Trophoblast cell (in vitro differentiated cells and primary cell): ENCODE data around the gene SRSF3.

ENCODE experiments used
- DNase-seq, 2 donors: peaks; one replicate each; pipeline ENCODE4 v3.0.0-alpha.2; 2016
- H2AFZ ChIP-seq: 2 replicates; pipeline ENCODE4 v1.6.1; 2013; ENCODE audit warnings: low read length, moderate library complexity, mild to moderate bottlenecking; ENCODE audit not compliant: insufficient read depth, poor library complexity
- H2AK5ac ChIP-seq: 2 replicates; pipeline ENCODE4 v1.6.1; 2013; ENCODE audit warnings: mild to moderate bottlenecking, low read length
- H2BK120ac ChIP-seq: 2 replicates; pipeline ENCODE4 v1.6.1; 2013; ENCODE audit warnings: low read length, mild to moderate bottlenecking, moderate library complexity; ENCODE audit not compliant: insufficient read depth, poor library complexity
- H2BK12ac ChIP-seq: 2 replicates; pipeline ENCODE4 v1.6.1; 2013; ENCODE audit warnings: mild to moderate bottlenecking, low read length, moderate library complexity
- H2BK5ac ChIP-seq: 2 replicates; pipeline ENCODE4 v1.6.1; 2013; ENCODE audit warnings: low read length, low read depth, moderate library complexity, mild to moderate bottlenecking; ENCODE audit not compliant: poor library complexity
- H3K14ac ChIP-seq: 2 replicates; pipeline ENCODE4 v1.6.1; 2013; ENCODE audit warnings: mild to moderate bottlenecking, low read length
- H3K18ac ChIP-seq: 2 replicates; pipeline ENCODE4 v1.6.1; 2013; ENCODE audit warnings: mild to moderate bottlenecking, low read length
- H3K23ac ChIP-seq: 2 replicates; pipeline ENCODE4 v1.6.1; 2013; ENCODE audit warnings: low read length
- H3K27ac ChIP-seq: 2 replicates; pipeline ENCODE4 v1.5.1; 2013; ENCODE audit warnings: low read depth, mild to moderate bottlenecking, inconsistent platforms, low read length, moderate library complexity
- H3K27me3 ChIP-seq: 2 replicates; pipeline ENCODE4 v1.6.1; 2013; ENCODE audit warnings: inconsistent platforms, mild to moderate bottlenecking, low read length, moderate library complexity; ENCODE audit not compliant: insufficient read depth
- H3K36me3 ChIP-seq, 2 experiments: 1 replicate in 1 of 2; 2 replicates in 1 of 2; pipeline ENCODE4 v1.6.1; 2013; ENCODE audit warnings: low read length in 2 of 2, mild to moderate bottlenecking in 2 of 2, moderate library complexity in 1 of 2; ENCODE audit not compliant: insufficient read depth in 2 of 2, control insufficient read depth in 1 of 2
- H3K4ac ChIP-seq: 2 replicates; pipeline ENCODE4 v1.6.1; 2013; ENCODE audit warnings: low read depth, mild to moderate bottlenecking, low read length, moderate library complexity
- H3K4me1 ChIP-seq, 2 experiments: 1 replicate in 1 of 2; 2 replicates in 1 of 2; pipeline ENCODE4 v1.6.1; 2013; ENCODE audit warnings: low read length in 2 of 2, mild to moderate bottlenecking in 2 of 2, moderate library complexity in 1 of 2; ENCODE audit not compliant: insufficient read depth in 2 of 2, control insufficient read depth in 1 of 2
- H3K4me2 ChIP-seq: 2 replicates; pipeline ENCODE4 v1.6.1; 2013; ENCODE audit warnings: inconsistent platforms, mild to moderate bottlenecking, low read length, moderate library complexity
- H3K4me3 ChIP-seq: 2 replicates; pipeline ENCODE4 v1.5.1; 2013; ENCODE audit warnings: mild to moderate bottlenecking, low read depth, low read length, inconsistent platforms
- H3K79me1 ChIP-seq: one replicate; pipeline ENCODE4 v1.6.1; 2013; ENCODE audit warnings: low read length
- H3K79me2 ChIP-seq: 2 replicates; pipeline ENCODE4 v1.6.1; 2013; ENCODE audit warnings: low read length, mild to moderate bottlenecking; ENCODE audit not compliant: control insufficient read depth, insufficient read depth, poor library complexity
- H3K9ac ChIP-seq: 2 replicates; pipeline ENCODE4 v1.6.1; 2013; ENCODE audit warnings: mild to moderate bottlenecking, low read length
- H3K9me3 ChIP-seq: 2 replicates; pipeline ENCODE4 v1.6.1; 2013; ENCODE audit warnings: low read depth, mild to moderate bottlenecking, control low read depth, inconsistent platforms, low read length; ENCODE audit not compliant: insufficient read depth
- H4K12ac ChIP-seq: 2 replicates; pipeline ENCODE4 v1.6.1; 2013; ENCODE audit warnings: low read depth, mild to moderate bottlenecking, low read length, moderate library complexity
- H4K8ac ChIP-seq: 2 replicates; pipeline ENCODE4 v1.6.1; 2013; ENCODE audit warnings: low read depth, mild to moderate bottlenecking, low read length, moderate library complexity
- H4K91ac ChIP-seq: one replicate; pipeline ENCODE4 v1.6.1; 2013; ENCODE audit warnings: low read depth, mild to moderate bottlenecking, low read length, moderate library complexity
- WGBS: extraction: QIAGEN DNeasy Blood & Tissue Kit; methylation state at CpG from one replicate; pipeline ENCODE4 v1.1.7; 2013; ENCODE audit warnings: missing lambda C conversion rate; ENCODE audit not compliant: insufficient read length, insufficient coverage; ENCODE audit errors: extremely low coverage; 5-methylcytosine and 5-hydroxymethylcytosine counted together

The SRSF3 gene

GRCh38 chr6:36593569-36594028 is 563 bp upstream of the SRSF3 start:
- Histone ChIP-seq H3K36me3 (peaks cover 16 to 20% of the 10 kb centered on the region in 2 experiments), H3K4me1 (peaks cover 3 to 6% of the 10 kb centered on the region in 2 experiments), H3K4me2 (peak overlapping the region; percentile 94), H3K9me3 (peaks cover 1% of the 10 kb centered on the region), H3K23ac (no peak overlapping the region), H3K4ac (peak overlapping the region; percentile 61), H3K27ac (peak overlapping the region; percentile 90), H4K12ac (peak overlapping the region; percentile 71), H3K18ac (peak overlapping the region; percentile 78), H3K9ac (peak overlapping the region; percentile 73), H4K8ac (peak overlapping the region; percentile 89), H2AFZ (peak overlapping the region; percentile 91), H3K27me3 (no peaks in the 10 kb centered on the region), H2BK5ac (peak overlapping the region; percentile 84), H3K4me3 (peak overlapping the region; percentile 63), H2BK12ac (no peak overlapping the region), H3K14ac (peak overlapping the region; percentile 92), H2BK120ac (peak overlapping the region; percentile 52), H3K79me2 (peaks cover 31% of the 10 kb centered on the region), H4K91ac (peak overlapping the region; percentile 79), H2AK5ac (no peak overlapping the region), H3K79me1 (peaks cover 14% of the 10 kb centered on the region)
- WGBS: no CpG with 5 or more reads among the region's 15 CpGs
- DNase-seq: peak; percentile 74 to 84

GRCh38 chr6:36594816-36595643 is 868 bp downstream of the SRSF3 start:
- Histone ChIP-seq H3K18ac (no peak overlapping the region), H3K4me3 (peak overlapping the region; percentile 73), H3K79me2 (peaks cover 37% of the 10 kb centered on the region), H3K9me3 (peaks cover 1% of the 10 kb centered on the region), H3K4me2 (peak overlapping the region; percentile 47), H2AFZ (no peak overlapping the region), H3K23ac (no peak overlapping the region), H3K4me1 (peaks cover 5 to 9% of the 10 kb centered on the region in 2 experiments), H2BK120ac (peak overlapping the region; percentile 40), H2BK5ac (peak overlapping the region; percentile 43), H4K91ac (no peak overlapping the region), H3K79me1 (peaks cover 14% of the 10 kb centered on the region), H3K4ac (peak overlapping the region; percentile 98), H3K27ac (peak overlapping the region; percentile 96), H3K14ac (no peak overlapping the region), H4K8ac (no peak overlapping the region), H3K9ac (peak overlapping the region; percentile 100), H2AK5ac (no peak overlapping the region), H3K36me3 (peaks cover 23 to 32% of the 10 kb centered on the region in 2 experiments), H3K27me3 (no peaks in the 10 kb centered on the region), H4K12ac (no peak overlapping the region), H2BK12ac (no peak overlapping the region)
- DNase-seq: peak in 1 of 2 donors; percentile 69
- no CpG with 5 or more reads among the region's 15 CpGs for WGBS

- Histone ChIP-seq H3K4ac (peak overlapping the region; percentile 95), H3K79me1 (peaks cover 14% of the 10 kb centered on the region), H2BK5ac (no peak overlapping the region), H2AFZ (no peak overlapping the region), H2BK120ac (no peak overlapping the region), H4K91ac (no peak overlapping the region), H3K18ac (no peak overlapping the region), H3K23ac (no peak overlapping the region), H4K8ac (no peak overlapping the region), H3K4me1 (peaks cover 5 to 9% of the 10 kb centered on the region in 2 experiments), H3K36me3 (peaks cover 26 to 41% of the 10 kb centered on the region in 2 experiments), H3K14ac (no peak overlapping the region), H3K27me3 (no peaks in the 10 kb centered on the region), H3K79me2 (peaks cover 37% of the 10 kb centered on the region), H3K9me3 (peaks cover 1% of the 10 kb centered on the region), H2AK5ac (no peak overlapping the region), H2BK12ac (no peak overlapping the region), H3K9ac (no peak overlapping the region), H4K12ac (no peak overlapping the region), H3K4me3 (no peak overlapping the region), H3K4me2 (peak overlapping the region; percentile 87), H3K27ac (no peak overlapping the region)
- peak in 1 of 2 donors; percentile 62 for DNase-seq
- no CpG with 5 or more reads among the region's 5 CpGs for WGBS
Measured at GRCh38 chr6:36596356-36596755, 2.2 kb downstream of the SRSF3 start.

- H3K4me3 ChIP-seq: no peak overlapping the region
- peak overlapping the region; percentile 100 for H3K4ac ChIP-seq
- H4K8ac ChIP-seq: no peak overlapping the region
- no peak overlapping the region for H2BK120ac ChIP-seq
- WGBS: no CpG with 5 or more reads among the region's 1 CpG
- no peak overlapping the region for H3K27ac ChIP-seq
- H3K9ac ChIP-seq: no peak overlapping the region
- DNase-seq: no peak
- no peaks in the 10 kb centered on the region for H3K27me3 ChIP-seq
- H3K4me1 ChIP-seq: peaks cover 5 to 9% of the 10 kb centered on the region in 2 experiments
- H3K18ac ChIP-seq: no peak overlapping the region
- H3K9me3 ChIP-seq: no peaks in the 10 kb centered on the region
- H3K79me2 ChIP-seq: peaks cover 37% of the 10 kb centered on the region
- no peak overlapping the region for H4K91ac ChIP-seq
- H2BK5ac ChIP-seq: no peak overlapping the region
- H3K23ac ChIP-seq: no peak overlapping the region
- H2BK12ac ChIP-seq: no peak overlapping the region
- H2AFZ ChIP-seq: no peak overlapping the region
- H3K14ac ChIP-seq: no peak overlapping the region
- H4K12ac ChIP-seq: no peak overlapping the region
- H3K79me1 ChIP-seq: peaks cover 14% of the 10 kb centered on the region
- peaks cover 26 to 44% of the 10 kb centered on the region in 2 experiments for H3K36me3 ChIP-seq
- H2AK5ac ChIP-seq: no peak overlapping the region
- peak overlapping the region; percentile 87 for H3K4me2 ChIP-seq
Measured at GRCh38 chr6:36597775-36598174, 3.6 kb downstream of the SRSF3 start.
